Heart right ventricle (tissue), 16 donors: ENCODE results near the gene SLIRP. TPM values are rescaled to one million over a fixed set of nuclear protein-coding genes. Genes with fewer than 3 reads are reported as not detected.

ENCODE experiments used
- ATAC-seq, 8 donors: fragments of 200-7000 bp; cut with Tn5 transposase; one replicate each; pipeline ENCODE4 v1.9.1; 2020; ENCODE audit warnings: mild to moderate bottlenecking in 8 of 8, moderate library complexity in 8 of 8, moderate number of reproducible peaks in 1 of 8
- DNase-seq, 2 donors: peaks; one replicate each; pipeline ENCODE4 v3.0.0-alpha.2; 2020
- H3K27ac ChIP-seq, 10 donors: fragments of 200-600 bp; sonication (generic) in 2 of 10; one replicate each; pipeline versions ENCODE4 v1.5.0 to v1.8.0; 2020 to 2022; ENCODE audit warnings: mild to moderate bottlenecking in 3 of 10
- H3K27me3 ChIP-seq, 7 donors: fragments of 200-600 bp; one replicate each; pipeline ENCODE4 v1.8.0; 2021 to 2022; ENCODE audit warnings: mild to moderate bottlenecking in 2 of 7
- H3K36me3 ChIP-seq, 9 donors: fragments of 200-600 bp; sonication (generic) in 1 of 9; one replicate each; pipeline versions ENCODE4 v1.5.0 to v1.8.0; 2020 to 2022; ENCODE audit warnings: mild to moderate bottlenecking in 2 of 9
- H3K4me1 ChIP-seq, 9 donors: fragments of 200-600 bp; sonication (generic) in 1 of 9; one replicate each; pipeline versions ENCODE4 v1.5.0 to v1.8.0; 2020 to 2022; ENCODE audit warnings: mild to moderate bottlenecking in 4 of 9
- H3K4me3 ChIP-seq, 10 donors: fragments of 200-600 bp; sonication (generic) in 2 of 10; one replicate each; pipeline versions ENCODE4 v1.5.0 to v1.8.0; 2020 to 2022; ENCODE audit warnings: mild to moderate bottlenecking in 7 of 10, moderate library complexity in 2 of 10
- H3K9me3 ChIP-seq, 11 donors: fragments of 200-600 bp in 10 of 11; sonication (generic) in 2 of 11; one replicate each; pipeline versions ENCODE4 v1.5.0 to v1.8.0; 2013 to 2022; ENCODE audit warnings: mild to moderate bottlenecking in 2 of 11, control low read depth in 1 of 11, moderate library complexity in 1 of 11
- WGBS, 2 donors: extraction: QIAGEN DNeasy Blood & Tissue Kit; methylation state at CpG; one replicate each; pipeline ENCODE4 v1.1.7; 2013; ENCODE audit warnings: inconsistent platforms in 1 of 2; 5-methylcytosine and 5-hydroxymethylcytosine counted together
- intact Hi-C, 10 donors: fragments of 100-400 bp; cut with DNase I; formaldehyde crosslinking; loops; one replicate each; pipeline versions ENCODE4 v1.11.1 to v1.14.2; 2022
- polyA plus RNA-seq, 2 donors: library from polyadenylated mRNA; stranded (reverse); fragments of 200-250 nt; gene quantifications; one replicate each; pipeline ENCODE4 v1.2.3, GENCODE V29; 2013
- total RNA-seq, 10 donors: library from RNA; stranded (reverse); fragmentation: NEBNext Ultra II Directional in 3 of 10; extraction: Animal tissue kit (Norgen Biotek cat#: 25700) in 3 of 10; gene quantifications; one replicate each; pipeline versions ENCODE4 v1.2.1 to v1.2.4, GENCODE V29; 2021 to 2023
- TF ChIP-seq, protein P1 (sequence below), 9 donors: fragments of 200-600 bp; sonication (generic) in 2 of 9; IDR thresholded peaks; one replicate each; pipeline versions ENCODE4 v1.5.0 to v1.8.0; 2021 to 2022; ENCODE audit warnings: antibody characterized with exemption in 9 of 9, mild to moderate bottlenecking in 5 of 9, moderate library complexity in 1 of 9
- donor health status: Arrhythmogenic right ventricular cardiomyopathy.
- donor health status: ischemic (EF 13 %, LVEDD 7.1; RV severe dilation, severe dysfunction).
- donor health status: healthy with polysubstance abuse.
- donor health status: DM: no; HTN: yes; CAD: no.
- donor health status: DM: no; HTN: no; CAD: no.
- donor health status: ischemic (EF 25% LVEDD 6.9; RV normal size, moderate dysfunction).
- donor health status: ischemic (EF 25% LVEDD 5.7; RV mildly dilated, moderate dysfunction).
- donor health status: healthy.
- donor health status: DM: yes; HTN: yes; CAD: no.
- donor health status: Ischemic cardiomyopathy.
- donor health status: ischemic (EF 35%, LVEDD 5.7; RV mildly dilated, moderate dysfunction).
- donor health status: nonischemic (EF 11% LVEDD 7.7; RV severe dilation, severe dysfunction).
- donor health status: DM: yes; HTN: yes; CAD: no.
- donor health status: PGD.
- donor health status: ischemic (EF 29% LVEDD 5.4; RV normal size, mild dysfunction).
- donor health status: nonischemic (EF 23%, LVEDD 6.1; RV moderate dilation, normal function).

Gene SLIRP
- total and polyA plus RNA-seq, 12 donors = 132 to 1,352 (median 165) TPM

DNA sequence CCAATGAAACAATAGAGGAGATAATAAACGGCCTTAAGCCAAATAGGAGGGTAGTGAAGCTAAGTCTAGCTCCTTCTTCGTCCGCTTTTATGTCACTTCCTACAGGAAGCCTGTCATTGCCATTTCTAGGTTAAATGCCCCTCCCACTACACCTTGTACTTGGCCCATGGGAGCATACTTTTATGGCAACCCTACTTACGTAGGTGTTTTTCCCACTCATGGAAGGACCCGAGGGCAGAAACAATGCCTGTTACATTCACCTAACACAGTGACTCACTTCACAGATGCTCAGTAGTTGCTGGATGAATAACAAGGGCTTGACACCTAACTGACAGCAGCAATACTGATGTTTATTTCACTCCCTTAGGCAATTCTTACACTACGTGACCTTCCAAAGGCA lies 44.6 kb upstream of the SLIRP start:
- Histone ChIP-seq H3K27me3 (peaks cover 0 to 6% (median 0%) of the 10 kb centered on the region in 7 donors), H3K4me1 (peaks cover 0 to 33% (median 0%) of the 10 kb centered on the region in 9 donors), H3K9me3 (no peaks in the 10 kb centered on the region), H3K36me3 (no peaks in the 10 kb centered on the region), H3K27ac (peak overlapping the region; percentile 30 to 82 (median 60)), H3K4me3 (no peak overlapping the region)
- intact Hi-C loops = no loop called here
- ATAC-seq = peak; percentile 67 to 94 (median 84)
- WGBS, 2 donors = 57 to 59% methylated on average over 6 of the region's 6 CpGs
- TF ChIP-seq, protein P1, sequence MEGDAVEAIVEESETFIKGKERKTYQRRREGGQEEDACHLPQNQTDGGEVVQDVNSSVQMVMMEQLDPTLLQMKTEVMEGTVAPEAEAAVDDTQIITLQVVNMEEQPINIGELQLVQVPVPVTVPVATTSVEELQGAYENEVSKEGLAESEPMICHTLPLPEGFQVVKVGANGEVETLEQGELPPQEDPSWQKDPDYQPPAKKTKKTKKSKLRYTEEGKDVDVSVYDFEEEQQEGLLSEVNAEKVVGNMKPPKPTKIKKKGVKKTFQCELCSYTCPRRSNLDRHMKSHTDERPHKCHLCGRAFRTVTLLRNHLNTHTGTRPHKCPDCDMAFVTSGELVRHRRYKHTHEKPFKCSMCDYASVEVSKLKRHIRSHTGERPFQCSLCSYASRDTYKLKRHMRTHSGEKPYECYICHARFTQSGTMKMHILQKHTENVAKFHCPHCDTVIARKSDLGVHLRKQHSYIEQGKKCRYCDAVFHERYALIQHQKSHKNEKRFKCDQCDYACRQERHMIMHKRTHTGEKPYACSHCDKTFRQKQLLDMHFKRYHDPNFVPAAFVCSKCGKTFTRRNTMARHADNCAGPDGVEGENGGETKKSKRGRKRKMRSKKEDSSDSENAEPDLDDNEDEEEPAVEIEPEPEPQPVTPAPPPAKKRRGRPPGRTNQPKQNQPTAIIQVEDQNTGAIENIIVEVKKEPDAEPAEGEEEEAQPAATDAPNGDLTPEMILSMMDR (IDR thresholded peaks at IDR 0.05) = no peak
- peak in 1 of 2 donors; percentile 15 for DNase-seq

DNA sequence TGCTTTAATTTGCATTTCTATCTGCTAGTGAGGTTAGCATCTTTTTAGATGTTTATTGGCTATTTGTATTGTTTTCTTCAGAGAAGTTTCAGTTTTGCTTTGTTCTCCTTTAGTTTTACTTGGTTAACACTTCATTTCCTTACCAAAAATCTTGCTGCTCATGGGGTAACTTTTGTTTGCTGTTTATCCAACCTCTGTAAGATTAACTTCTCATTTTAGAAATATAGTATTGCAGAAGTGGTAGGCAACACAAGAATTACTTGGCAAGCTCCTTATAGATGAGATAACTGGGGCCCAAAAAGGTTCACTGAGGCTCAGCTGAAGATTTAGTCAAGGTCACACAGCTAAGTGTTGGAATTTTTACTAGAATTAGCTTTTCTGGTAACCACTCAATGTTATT lies 40.6 kb upstream of the SLIRP start:
- no peak for DNase-seq
- TF ChIP-seq, protein P1 (IDR thresholded peaks at IDR 0.05) = no peak
- H3K27ac ChIP-seq = peak overlapping the region in 1 of 10 donors; percentile 54
- no peak for ATAC-seq
- intact Hi-C loops = no loop called here
- H3K27me3 ChIP-seq = no peaks in the 10 kb centered on the region
- H3K36me3 ChIP-seq = peaks cover 0 to 15% (median 4%) of the 10 kb centered on the region in 9 donors
- no peak overlapping the region for H3K4me3 ChIP-seq
- H3K9me3 ChIP-seq = no peaks in the 10 kb centered on the region
- H3K4me1 ChIP-seq = peaks cover 0 to 16% (median 0%) of the 10 kb centered on the region in 9 donors

DNA sequence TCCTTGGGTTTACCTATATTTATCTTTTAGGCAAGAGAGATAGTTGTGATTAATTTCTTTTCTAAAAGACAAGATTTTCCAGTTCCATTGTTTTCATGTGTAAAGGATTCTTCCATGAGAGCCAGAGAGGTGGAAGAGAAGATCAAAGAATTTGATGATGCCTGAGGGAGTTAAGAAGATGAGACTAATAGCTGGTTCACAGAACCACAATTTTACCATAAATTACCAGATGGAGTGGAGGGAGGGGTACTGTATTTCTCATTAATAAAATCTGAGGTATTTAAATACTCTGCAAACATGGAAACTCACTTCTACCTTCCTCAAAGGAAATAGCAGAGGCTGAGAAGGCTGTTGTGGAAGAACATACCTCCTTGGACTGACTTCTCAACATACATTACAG lies 34.7 kb upstream of the SLIRP start:
- Histone ChIP-seq H3K36me3 (peaks cover 0 to 73% (median 27%) of the 10 kb centered on the region in 9 donors), H3K4me1 (peaks cover 0 to 3% (median 0%) of the 10 kb centered on the region in 9 donors), H3K27me3 (no peaks in the 10 kb centered on the region), H3K4me3 (no peak overlapping the region), H3K9me3 (no peaks in the 10 kb centered on the region), H3K27ac (no peak overlapping the region)
- TF ChIP-seq, protein P1 (IDR thresholded peaks at IDR 0.05) = no peak
- DNase-seq = no peak
- ATAC-seq = no peak
- intact Hi-C loops = no loop called here

DNA sequence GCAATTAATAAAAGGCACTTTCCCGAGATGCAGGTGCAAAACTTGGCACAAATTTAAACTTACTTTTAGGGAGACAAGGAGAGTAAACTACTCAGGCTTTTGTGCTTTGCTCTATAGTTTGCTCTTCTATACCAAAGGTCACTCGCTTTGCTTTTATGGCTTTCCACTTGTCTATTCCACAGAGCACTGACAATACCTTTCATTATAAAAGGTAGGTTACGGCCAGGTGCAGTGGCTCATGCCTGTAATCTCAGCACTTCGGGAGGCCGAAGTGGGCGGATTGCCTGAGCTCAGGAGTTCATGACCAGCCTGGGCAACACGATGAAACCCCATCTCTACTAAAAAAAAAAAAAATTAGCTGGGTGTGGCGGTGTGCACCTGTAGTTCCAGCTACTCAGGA lies 33.0 kb upstream of the SLIRP start:
- intact Hi-C loops = no loop called here
- 94 to 95% methylated on average over 8 of the region's 8 CpGs for WGBS, 2 donors
- peaks cover 0 to 91% (median 40%) of the 10 kb centered on the region in 9 donors for H3K36me3 ChIP-seq

More for the DNA sequence above, 33.0 kb upstream of the SLIRP start:
- DNase-seq (no peak), ATAC-seq (no peak)
- no peaks in the 10 kb centered on the region for H3K9me3 ChIP-seq
- no peaks in the 10 kb centered on the region for H3K4me1 ChIP-seq
- no peak overlapping the region for H3K4me3 ChIP-seq
- H3K27me3 ChIP-seq = no peaks in the 10 kb centered on the region
- no peak overlapping the region for H3K27ac ChIP-seq
- TF ChIP-seq, protein P1 (IDR thresholded peaks at IDR 0.05) = no peak
